ENCODE results near the gene BCDIN3D.
"Not testable (repeated sequence)": the region's sequence is repeated elsewhere in the genome, so short reads cannot be mapped to it uniquely, and the experiment has no call there.

The BCDIN3D gene

DNA sequence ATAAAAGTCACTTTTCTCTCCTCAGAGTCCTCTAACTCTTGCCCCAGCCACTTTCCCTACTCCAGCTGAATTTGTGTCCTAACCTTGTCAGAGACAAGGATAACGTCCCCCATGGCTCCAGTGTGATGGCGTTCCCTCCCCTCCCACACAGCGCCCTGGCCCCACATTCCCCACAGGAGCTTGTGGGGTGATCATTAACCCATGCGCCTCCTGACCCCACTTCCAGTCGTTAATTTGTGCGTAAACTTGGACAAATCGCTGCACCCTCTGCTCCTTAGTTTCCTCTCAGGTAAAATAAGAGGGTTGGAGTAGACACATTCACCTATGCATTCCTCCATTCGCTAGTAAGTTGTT lies 22.9 kb upstream of the BCDIN3D start:
- TF ChIP-seq, protein P1, sequence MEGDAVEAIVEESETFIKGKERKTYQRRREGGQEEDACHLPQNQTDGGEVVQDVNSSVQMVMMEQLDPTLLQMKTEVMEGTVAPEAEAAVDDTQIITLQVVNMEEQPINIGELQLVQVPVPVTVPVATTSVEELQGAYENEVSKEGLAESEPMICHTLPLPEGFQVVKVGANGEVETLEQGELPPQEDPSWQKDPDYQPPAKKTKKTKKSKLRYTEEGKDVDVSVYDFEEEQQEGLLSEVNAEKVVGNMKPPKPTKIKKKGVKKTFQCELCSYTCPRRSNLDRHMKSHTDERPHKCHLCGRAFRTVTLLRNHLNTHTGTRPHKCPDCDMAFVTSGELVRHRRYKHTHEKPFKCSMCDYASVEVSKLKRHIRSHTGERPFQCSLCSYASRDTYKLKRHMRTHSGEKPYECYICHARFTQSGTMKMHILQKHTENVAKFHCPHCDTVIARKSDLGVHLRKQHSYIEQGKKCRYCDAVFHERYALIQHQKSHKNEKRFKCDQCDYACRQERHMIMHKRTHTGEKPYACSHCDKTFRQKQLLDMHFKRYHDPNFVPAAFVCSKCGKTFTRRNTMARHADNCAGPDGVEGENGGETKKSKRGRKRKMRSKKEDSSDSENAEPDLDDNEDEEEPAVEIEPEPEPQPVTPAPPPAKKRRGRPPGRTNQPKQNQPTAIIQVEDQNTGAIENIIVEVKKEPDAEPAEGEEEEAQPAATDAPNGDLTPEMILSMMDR (IDR thresholded peaks at IDR 0.05) = no peak
- Histone ChIP-seq H3K27ac (no peak overlapping the region), H3K4me3 (no peak overlapping the region)
- no peak for DNase-seq (ENCODE audit: low spot score)

DNA sequence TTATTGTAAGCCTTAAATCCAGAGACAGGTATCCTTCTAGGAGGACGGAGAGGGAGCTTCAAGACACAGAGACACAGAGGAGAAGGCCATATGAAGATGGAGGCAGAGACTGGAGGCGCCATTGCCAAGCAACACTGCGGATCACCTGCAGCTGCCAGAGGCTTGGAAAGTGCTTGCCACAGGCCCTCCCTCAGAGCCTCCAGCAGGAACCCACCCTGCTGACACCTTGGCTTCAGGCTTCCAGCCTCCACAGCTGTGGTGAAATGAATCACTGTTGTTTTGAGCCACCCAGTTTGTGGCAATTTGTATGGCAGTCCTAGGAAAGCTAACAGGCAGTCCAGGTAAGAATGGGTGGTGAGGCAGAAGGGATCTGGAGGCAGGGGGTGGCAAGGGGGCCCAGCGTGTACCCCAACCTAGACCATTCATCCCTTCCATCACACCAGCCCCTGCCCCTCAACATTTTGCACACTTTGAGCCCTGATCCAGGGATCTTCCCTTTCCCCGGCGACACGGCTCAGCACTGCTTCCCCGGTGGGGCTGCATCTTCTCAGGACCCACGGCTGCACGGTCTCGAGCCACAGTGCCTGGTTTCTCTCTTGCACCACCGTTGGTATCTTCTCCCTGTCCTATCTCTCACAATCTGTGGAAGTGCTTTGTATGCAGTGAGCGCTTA lies 22.3 kb upstream of the BCDIN3D start:
- TF ChIP-seq, protein P1 (IDR thresholded peaks at IDR 0.05) = no peak
- Histone ChIP-seq H3K27ac (no peak overlapping the region), H3K4me3 (no peak overlapping the region)
- DNase-seq (ENCODE audit: low spot score) = peak; percentile 60

DNA sequence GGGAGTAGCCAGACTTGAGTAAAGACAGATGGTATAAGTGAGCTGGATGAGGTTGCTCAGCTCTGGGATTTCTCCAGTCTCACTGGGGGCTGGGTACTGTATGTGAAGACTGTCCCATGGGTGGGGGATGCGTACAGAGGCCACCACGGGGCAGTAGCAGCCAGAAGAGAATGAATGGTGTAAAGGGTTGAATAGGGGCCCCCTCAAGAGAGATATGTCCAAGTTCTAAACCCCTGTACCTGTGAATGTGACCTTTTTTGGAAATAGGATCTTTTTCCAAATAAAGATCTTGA lies 21.8 kb upstream of the BCDIN3D start:
- H3K4me3 ChIP-seq = no peak overlapping the region
- H3K27ac ChIP-seq = no peak overlapping the region
- TF ChIP-seq, protein P1 (IDR thresholded peaks at IDR 0.05) = no peak
- DNase-seq (ENCODE audit: low spot score) = no peak

DNA sequence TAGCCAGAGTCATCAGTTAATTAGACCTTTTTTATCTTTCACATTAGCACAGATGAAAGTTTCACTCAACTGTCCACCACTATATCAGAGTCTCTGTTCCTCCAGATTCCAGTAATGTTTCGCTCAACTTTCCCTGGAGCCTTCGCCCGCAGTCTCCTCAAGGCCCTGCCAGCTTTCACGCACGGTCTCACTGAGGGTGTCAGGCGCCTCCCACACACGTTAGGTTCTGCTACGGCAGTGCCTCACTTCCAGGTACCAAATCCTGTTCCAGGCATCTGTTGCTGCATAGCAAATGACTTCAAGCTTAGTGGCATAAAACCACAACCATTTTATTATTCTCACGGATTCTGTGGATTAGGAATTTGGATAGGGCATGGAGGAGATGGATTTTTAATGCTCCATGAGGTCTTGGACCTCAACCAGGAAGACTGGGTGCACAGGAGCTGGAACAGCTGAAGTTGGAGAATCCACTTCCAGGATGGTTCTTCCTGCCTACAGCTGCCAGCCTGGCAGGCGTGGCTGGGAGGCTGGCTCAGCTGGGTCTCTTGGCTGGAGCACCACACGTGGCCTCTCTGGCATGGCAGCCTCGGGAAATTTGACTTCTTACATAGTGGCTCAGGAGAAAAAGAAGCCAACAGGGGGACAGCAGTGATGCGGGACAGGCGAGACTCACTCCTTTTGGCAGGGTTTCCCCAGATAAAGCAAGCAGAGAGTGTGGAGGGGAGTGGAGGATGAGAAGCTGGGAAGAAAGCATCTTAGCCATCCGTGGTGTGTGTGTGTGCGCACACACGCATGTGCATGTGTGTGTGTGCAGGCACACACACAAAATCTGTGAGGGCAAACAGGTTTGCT lies 21.3 kb upstream of the BCDIN3D start:
- Histone ChIP-seq H3K4me3 (no peak overlapping the region), H3K27ac (no peak overlapping the region)
- TF ChIP-seq, protein P1 (IDR thresholded peaks at IDR 0.05) = no peak
- DNase-seq (ENCODE audit: low spot score) = peak; percentile 71

DNA sequence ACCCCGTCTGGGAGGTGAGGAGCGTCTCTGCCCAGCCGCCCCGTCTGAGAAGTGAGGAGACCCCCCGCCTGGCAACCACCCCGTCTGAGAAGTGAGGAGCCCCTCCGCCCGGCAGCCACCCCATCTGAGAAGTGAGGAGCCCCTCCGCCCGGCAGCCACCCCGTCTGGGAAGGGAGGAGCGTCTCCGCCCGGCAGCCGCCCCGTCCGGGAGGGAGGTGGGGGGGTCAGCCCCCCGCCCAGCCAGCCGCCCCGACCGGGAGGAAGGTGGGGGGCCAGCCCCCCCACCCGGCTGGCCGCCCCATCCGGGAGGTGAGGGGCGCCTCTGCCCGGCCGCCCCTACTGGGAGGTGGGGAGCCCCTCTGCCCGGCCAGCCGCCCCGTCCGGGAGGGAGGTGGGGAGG lies 18.0 kb upstream of the BCDIN3D start:
- H3K27ac ChIP-seq, H3K4me3 ChIP-seq: not testable (repeated sequence)

DNA sequence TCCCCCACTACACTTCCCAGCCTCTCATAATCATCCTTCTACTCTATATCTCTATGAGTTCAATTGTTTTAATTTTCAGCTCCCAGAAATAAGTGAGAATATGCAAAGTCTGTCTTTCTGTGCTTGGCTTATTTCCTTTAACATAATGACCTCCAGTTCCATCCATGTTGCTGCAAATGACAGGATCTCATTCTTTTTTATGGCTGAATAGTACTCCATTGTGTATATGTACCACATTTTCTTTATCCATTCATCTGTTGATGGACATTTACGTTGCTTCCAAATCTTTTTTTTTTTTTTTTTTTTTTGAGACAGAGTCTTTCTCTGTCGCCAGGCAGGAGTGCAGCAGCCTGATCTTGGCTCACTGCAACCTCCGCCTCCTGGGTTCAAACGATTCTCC lies 13.0 kb upstream of the BCDIN3D start:
- not testable (repeated sequence) for H3K27ac ChIP-seq; DNase-seq (ENCODE audit: low spot score); H3K4me3 ChIP-seq

More for the DNA sequence above, 18.0 kb upstream of the BCDIN3D start:
- DNase-seq (ENCODE audit: low spot score) = not testable (repeated sequence)

DNA sequence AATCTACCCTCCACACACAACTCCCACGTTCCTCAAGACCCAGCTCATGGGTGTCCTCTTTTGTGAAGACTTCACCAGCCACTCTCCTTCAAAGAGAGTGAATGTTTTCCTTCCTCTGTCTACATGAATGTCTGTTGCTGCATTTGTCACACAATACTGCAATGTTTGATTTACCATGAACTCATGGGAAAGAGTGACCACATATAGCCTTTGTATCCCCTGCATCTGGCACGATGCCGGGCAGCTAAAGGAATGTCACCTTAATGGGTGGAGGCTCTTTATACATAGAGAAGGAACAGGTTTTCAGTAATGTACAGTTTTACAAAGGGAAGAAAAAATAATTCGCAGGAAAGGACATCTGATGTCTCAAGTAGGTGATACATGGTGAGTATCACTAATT lies 12.1 kb upstream of the BCDIN3D start:
- H3K27ac ChIP-seq = no peak overlapping the region
- TF ChIP-seq, protein P1 (IDR thresholded peaks at IDR 0.05) = no peak
- peak; percentile 28 for DNase-seq (ENCODE audit: low spot score)
- no peak overlapping the region for H3K4me3 ChIP-seq

DNA sequence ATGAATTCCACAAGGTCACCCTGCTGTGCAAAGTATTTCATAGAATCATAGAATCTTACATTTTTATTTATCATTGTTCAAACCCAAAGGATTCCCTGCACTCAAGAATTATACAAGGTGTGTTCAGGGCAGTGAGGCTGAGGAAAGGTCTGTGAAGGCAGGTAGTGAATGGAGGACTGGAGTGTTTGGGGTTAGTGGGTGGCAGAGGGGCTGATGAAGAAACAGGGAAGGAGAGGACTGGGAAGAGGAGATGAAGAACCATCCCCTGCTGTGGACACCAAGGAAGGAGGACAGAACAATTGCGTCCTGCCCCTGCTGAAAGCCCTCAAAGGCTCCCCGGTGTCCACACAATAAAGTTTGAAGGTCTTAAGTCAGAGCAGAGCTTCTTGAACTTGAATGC lies 10.8 kb upstream of the BCDIN3D start:
- TF ChIP-seq, protein P1 (IDR thresholded peaks at IDR 0.05) = no peak

More for the DNA sequence above, 10.8 kb upstream of the BCDIN3D start:
- H3K27ac ChIP-seq = no peak overlapping the region
- peak; percentile 50 for DNase-seq (ENCODE audit: low spot score)
- H3K4me3 ChIP-seq = no peak overlapping the region
